Muscle layer of duodenum (tissue), 2 donors: Measurements from ENCODE around the gene RHOF.
"Not testable (repeated sequence)": the region's sequence is repeated elsewhere in the genome, so short reads cannot be mapped to it uniquely, and the experiment has no call there.

Experiments used
- H3K27ac ChIP-seq: one replicate; pipeline ENCODE4 v1.7.0; 2013; ENCODE audit warnings: mild to moderate bottlenecking, low read length
- H3K27me3 ChIP-seq: one replicate; pipeline ENCODE4 v1.7.0; 2013; ENCODE audit warnings: low read depth, mild to moderate bottlenecking, control low read depth, low read length
- H3K36me3 ChIP-seq, 2 donors: one replicate each; pipeline ENCODE4 v1.7.0; 2013; ENCODE audit warnings: low read length in 2 of 2, control low read depth in 1 of 2, mild to moderate bottlenecking in 1 of 2; ENCODE audit not compliant: insufficient read depth in 2 of 2, control insufficient read depth in 1 of 2
- H3K4me1 ChIP-seq, 2 donors: one replicate each; pipeline ENCODE4 v1.7.0; 2013; ENCODE audit warnings: low read length in 2 of 2, mild to moderate bottlenecking in 2 of 2, control low read depth in 1 of 2, moderate library complexity in 1 of 2; ENCODE audit not compliant: insufficient read depth in 2 of 2, control insufficient read depth in 1 of 2
- H3K4me3 ChIP-seq, 2 donors: one replicate each; pipeline ENCODE4 v1.7.0; 2013; ENCODE audit warnings: low read length in 2 of 2, low read depth in 1 of 2, mild to moderate bottlenecking in 1 of 2
- H3K9me3 ChIP-seq, 2 donors: one replicate each; pipeline ENCODE4 v1.7.0; 2013; ENCODE audit warnings: low read length in 2 of 2, control low read depth in 1 of 2, mild to moderate bottlenecking in 1 of 2; ENCODE audit not compliant: control insufficient read depth in 1 of 2
- donor health status: healthy.

The RHOF gene

DNA sequence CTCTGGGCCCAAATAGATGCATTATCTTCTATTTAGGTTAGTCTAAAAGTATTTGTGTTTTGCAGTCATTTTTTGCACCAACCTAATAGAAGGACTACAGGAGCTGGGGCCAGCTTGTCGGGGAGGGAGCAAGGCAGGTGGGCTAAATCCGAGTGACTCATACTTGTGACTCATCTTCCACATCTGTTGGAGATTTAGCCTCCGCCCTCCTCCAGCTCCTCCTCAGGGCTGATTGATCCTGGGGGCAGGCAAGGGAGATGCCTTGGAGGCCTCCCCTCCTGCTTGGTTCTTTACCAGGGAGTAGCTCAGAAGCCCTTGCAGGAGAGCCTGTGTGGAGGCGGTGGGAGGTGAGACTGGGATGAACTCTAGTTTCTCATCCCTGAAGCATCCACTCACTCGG is 27.9 kb downstream of the RHOF start:
- no peak overlapping the region for H3K4me3 ChIP-seq
- H3K4me1 ChIP-seq, result peaks cover 5 to 42% of the 10 kb centered on the region in 2 donors
- no peaks in the 10 kb centered on the region for H3K9me3 ChIP-seq
- no peak overlapping the region for H3K27ac ChIP-seq
- H3K36me3 ChIP-seq, result no peaks in the 10 kb centered on the region
- no peaks in the 10 kb centered on the region for H3K27me3 ChIP-seq

DNA sequence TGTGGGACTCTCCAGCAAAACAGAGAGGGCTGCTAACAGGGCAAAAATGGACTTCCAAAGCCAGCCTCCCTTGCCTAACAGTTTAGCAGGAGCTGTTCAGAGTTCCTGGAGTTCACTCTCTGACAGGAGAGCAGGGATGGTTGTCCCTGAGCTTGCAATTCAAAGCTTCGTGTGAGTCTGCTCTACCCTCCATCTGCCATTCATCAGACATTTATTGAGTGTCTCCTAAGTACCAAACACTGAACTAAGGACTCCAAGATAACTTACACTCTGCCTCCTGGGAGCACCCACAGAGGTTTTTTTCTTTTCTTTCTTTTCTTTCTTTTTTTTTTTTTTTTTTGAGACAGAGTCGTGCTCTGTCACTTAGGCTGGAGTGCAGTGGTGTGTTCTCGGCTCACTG is 28.7 kb downstream of the RHOF start:
- peaks cover 5 to 40% of the 10 kb centered on the region in 2 donors for H3K4me1 ChIP-seq

DNA sequence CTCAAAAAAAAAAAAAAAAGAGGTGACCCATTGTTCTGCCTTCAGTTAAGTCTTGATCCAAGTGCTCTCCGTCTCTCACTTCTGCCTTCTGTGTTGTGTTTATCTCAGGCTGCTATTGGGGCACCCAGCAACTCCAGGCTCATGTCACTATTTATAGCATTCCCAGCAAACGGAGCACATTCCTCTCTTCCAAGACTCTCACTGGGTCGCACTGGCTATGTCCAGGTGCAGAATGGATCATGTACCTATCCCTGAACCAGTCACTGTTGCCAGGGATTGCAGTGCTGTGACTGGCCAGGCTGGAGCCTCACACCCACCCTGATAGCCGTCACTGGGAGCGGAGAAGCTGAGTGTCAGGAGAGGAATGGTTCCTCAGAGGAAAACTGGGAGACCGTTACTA is 31.2 kb downstream of the RHOF start:
- Histone ChIP-seq H3K27ac (no peak overlapping the region), H3K4me3 (no peak overlapping the region)

More for the DNA sequence above, 28.7 kb downstream of the RHOF start:
- no peaks in the 10 kb centered on the region for H3K9me3 ChIP-seq
- no peak overlapping the region for H3K4me3 ChIP-seq
- no peaks in the 10 kb centered on the region for H3K36me3 ChIP-seq
- no peaks in the 10 kb centered on the region for H3K27me3 ChIP-seq
- H3K27ac ChIP-seq, result no peak overlapping the region

DNA sequence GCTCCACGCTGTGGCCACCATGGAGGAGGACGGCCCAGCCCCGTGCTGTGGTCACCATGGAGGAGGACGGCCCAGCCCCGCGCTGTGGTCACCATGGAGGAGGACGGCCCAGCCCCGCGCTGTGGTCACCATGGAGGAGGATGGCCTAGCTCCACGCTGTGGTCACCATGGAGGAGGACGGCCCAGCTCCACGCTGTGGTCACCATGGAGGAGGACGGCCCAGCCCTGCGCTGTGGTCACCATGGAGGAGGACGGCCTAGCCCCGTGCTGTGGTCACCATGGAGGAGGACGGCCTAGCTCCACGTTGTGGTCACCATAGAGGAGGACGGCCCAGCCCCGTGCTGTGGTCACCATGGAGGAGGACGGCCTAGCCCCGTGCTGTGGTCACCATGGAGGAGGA is 35.0 kb downstream of the RHOF start:
- H3K9me3 ChIP-seq, H3K27ac ChIP-seq, H3K4me3 ChIP-seq, H3K27me3 ChIP-seq, H3K36me3 ChIP-seq: not testable (repeated sequence)
- H3K4me1 ChIP-seq, result peaks cover 0 to 14% of the 10 kb centered on the region in 2 donors

More for the DNA sequence above, 31.2 kb downstream of the RHOF start:
- H3K9me3 ChIP-seq, result no peaks in the 10 kb centered on the region
- H3K36me3 ChIP-seq, result no peaks in the 10 kb centered on the region
- peaks cover 0 to 25% of the 10 kb centered on the region in 2 donors for H3K4me1 ChIP-seq
- H3K27me3 ChIP-seq, result no peaks in the 10 kb centered on the region

DNA sequence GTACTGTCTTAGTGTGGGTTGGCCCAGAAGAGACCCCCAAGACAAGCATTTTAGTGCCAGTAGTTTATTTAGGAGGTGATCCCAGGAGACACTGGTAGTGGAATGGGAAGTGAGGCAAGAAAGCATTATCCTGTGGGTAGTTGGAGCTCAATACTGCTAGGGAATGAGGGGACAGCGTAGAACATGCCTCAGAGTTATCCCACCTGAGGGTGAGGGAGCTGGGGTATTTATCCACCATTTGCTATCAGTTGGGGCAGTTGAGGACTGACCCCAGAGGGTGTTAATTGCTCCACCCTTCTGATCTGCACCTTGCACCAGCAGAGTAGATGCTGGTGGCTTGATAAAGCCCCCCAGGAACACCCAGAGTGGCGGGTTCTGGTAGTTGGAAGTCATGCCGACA is 37.9 kb downstream of the RHOF start:
- no peaks in the 10 kb centered on the region for H3K4me1 ChIP-seq
- no peaks in the 10 kb centered on the region for H3K9me3 ChIP-seq
- H3K4me3 ChIP-seq, result no peak overlapping the region
- H3K27me3 ChIP-seq, result no peaks in the 10 kb centered on the region
- H3K27ac ChIP-seq, result no peak overlapping the region
- H3K36me3 ChIP-seq, result peaks cover 0 to 12% of the 10 kb centered on the region in 2 donors

DNA sequence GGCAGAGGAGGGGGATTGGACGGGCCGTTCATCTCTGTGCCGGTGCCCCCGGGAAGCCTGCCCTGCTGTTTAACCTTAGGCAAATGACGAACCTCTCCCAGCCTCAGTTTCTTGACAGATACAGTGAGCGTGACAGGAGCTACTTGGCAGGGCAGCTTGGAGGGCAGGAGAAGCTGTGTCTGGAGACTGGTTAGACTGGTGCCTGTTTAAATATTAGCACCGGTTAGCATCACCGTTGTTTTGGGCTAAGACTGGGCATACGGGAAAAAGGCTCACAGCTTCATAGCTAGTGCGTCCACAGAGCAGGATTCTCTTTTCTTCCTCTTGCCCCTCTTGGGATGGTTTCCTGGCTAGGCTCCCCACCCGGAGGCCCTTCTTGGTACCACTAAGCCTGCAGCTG is 38.7 kb downstream of the RHOF start:
- Histone ChIP-seq H3K27me3 (no peaks in the 10 kb centered on the region), H3K4me1 (no peaks in the 10 kb centered on the region), H3K4me3 (no peak overlapping the region), H3K36me3 (peaks cover 0 to 18% of the 10 kb centered on the region in 2 donors), H3K9me3 (no peaks in the 10 kb centered on the region), H3K27ac (no peak overlapping the region)

DNA sequence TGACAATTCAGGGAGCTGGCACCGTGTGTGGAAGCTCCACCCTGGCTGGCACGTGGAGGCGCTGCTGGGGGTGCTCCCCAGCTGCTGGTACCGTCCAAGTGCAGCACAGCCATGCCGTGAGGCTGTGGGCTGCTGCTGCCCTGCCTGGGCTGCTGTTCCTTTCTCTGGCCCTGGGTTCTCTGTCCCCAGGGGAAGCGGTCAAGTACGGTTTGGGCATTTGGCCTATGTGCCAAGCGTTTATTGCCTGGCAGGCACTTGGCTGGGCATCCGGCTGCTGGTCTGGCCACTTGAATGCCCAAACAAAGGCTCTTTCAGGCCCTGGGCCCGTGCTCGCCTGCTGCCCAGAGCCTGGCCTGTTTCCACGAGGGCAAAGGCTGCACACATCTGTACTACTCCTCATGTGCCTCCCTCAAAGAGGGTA is 39.6 kb downstream of the RHOF start:
- no peaks in the 10 kb centered on the region for H3K9me3 ChIP-seq
- H3K4me1 ChIP-seq, result no peaks in the 10 kb centered on the region
- no peak overlapping the region for H3K4me3 ChIP-seq
- no peaks in the 10 kb centered on the region for H3K27me3 ChIP-seq
- H3K36me3 ChIP-seq, result peaks cover 0 to 18% of the 10 kb centered on the region in 2 donors
- no peak overlapping the region for H3K27ac ChIP-seq

DNA sequence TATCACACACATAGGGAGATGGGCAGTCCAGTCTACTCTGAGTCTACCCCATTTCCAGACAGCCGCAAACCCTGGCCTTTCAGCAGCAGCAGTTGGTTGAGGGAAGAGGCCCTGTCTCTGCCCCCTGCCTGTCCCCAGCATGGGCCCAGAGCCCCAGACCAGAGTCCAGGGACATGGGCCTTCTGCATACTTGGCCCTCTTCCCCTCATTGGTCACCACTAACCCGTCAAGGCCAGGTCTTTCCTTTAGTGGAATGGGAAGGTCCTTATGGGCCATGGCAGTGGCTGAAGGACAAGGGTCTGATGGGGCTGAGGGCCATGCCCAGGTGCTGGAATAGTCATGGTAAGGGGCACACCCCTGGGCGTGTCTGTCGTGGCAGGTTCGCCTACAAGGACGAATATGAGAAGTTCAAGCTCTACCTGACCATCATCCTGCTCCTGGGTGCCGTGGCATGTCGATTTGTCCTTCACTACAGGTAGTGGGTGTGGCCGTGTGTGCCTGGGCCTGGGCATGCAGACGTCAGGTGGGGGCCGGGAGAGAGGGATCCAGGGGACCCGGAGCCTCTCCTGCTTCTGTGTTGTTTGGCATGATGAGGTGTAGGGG is 41.6 kb downstream of the RHOF start:
- peaks cover 0 to 18% of the 10 kb centered on the region in 2 donors for H3K36me3 ChIP-seq
- no peak overlapping the region for H3K4me3 ChIP-seq
- H3K4me1 ChIP-seq, result no peaks in the 10 kb centered on the region
- no peaks in the 10 kb centered on the region for H3K27me3 ChIP-seq
- H3K27ac ChIP-seq, result no peak overlapping the region
- H3K9me3 ChIP-seq, result no peaks in the 10 kb centered on the region

DNA sequence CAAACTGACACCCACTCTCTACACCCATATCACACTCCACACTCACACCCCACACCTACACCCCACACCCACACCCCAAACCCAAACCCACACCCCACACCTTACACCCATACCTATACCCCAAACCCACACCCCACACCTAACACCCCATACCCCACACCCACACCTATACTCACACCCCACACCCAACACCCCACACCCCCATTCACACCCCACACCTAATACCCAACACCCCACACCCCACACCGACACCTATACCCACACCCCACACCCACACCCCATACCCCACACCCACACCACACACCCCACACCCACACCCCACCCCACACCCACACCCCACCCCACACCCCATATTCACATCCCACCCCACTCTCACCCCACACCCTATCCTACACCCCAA is 42.5 kb downstream of the RHOF start:
- Histone ChIP-seq H3K27me3 (no peaks in the 10 kb centered on the region), H3K4me1 (no peaks in the 10 kb centered on the region), H3K36me3 (peaks cover 0 to 17% of the 10 kb centered on the region in 2 donors), H3K4me3 (no peak overlapping the region), H3K27ac (no peak overlapping the region), H3K9me3 (no peaks in the 10 kb centered on the region)

DNA sequence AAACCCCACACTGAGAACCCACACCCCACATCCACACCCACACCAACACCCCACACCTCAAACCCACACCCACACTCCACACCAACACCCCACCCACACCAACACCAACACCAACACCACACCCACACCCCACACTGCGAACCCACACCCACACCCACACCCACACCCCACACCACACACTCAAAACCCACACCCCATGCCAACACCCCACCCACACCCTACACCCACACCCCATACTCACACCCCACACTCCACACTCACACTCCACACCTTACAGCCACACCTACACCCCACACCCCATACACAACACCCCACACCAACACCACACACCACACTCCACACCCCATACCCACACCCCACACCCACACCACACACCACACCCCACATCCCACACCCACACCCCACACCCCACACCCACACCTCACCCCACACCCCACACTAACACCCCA is 43.0 kb downstream of the RHOF start:
- H3K36me3 ChIP-seq, result peaks cover 0 to 15% of the 10 kb centered on the region in 2 donors

DNA sequence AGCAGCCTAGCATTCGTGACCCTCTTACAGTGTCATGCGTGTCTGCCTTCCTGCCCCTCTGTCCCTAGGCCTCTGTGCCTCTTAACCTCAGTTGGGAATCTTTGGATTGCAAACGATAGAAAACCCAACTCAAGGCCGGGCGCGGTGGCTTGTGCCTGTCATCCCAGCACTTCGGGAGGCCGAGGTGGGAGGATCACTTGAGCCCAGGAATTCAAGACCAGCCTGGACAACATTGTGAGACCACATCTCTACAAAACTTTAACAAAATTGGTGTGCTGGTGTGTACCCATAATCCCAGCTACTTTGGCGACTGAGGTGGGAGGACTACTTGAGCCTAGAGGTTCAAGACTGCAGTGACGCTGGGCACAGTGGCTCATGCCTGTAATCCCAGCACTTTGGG is 44.2 kb downstream of the RHOF start:
- no peak overlapping the region for H3K27ac ChIP-seq
- peaks cover 0 to 15% of the 10 kb centered on the region in 2 donors for H3K36me3 ChIP-seq
- no peaks in the 10 kb centered on the region for H3K27me3 ChIP-seq
- H3K4me3 ChIP-seq, result no peak overlapping the region
- no peaks in the 10 kb centered on the region for H3K4me1 ChIP-seq
- no peaks in the 10 kb centered on the region for H3K9me3 ChIP-seq

More for the DNA sequence above, 43.0 kb downstream of the RHOF start:
- no peak overlapping the region for H3K4me3 ChIP-seq
- H3K4me1 ChIP-seq, result no peaks in the 10 kb centered on the region
- H3K27ac ChIP-seq, result no peak overlapping the region
- H3K9me3 ChIP-seq, result no peaks in the 10 kb centered on the region
- H3K27me3 ChIP-seq, result no peaks in the 10 kb centered on the region
